ENCODE measurements around the gene DTD1.

The DTD1 gene

GRCh38 chr20:18662279-18663040, 74.6 kb downstream of the DTD1 start:
- no peaks in the 10 kb centered on the region for H3K36me3 ChIP-seq (ENCODE audit: control insufficient read depth, insufficient read depth, low read length)
- H3K27ac ChIP-seq (ENCODE audit: low read length), result no peak overlapping the region
- no CpG with 5 or more reads among the region's 6 CpGs for WGBS (ENCODE audit: insufficient coverage, insufficient read length)
- H3K4me3 ChIP-seq (ENCODE audit: low read length), result no peak overlapping the region
- no peaks in the 10 kb centered on the region for H3K9me3 ChIP-seq (ENCODE audit: control insufficient read depth, insufficient read depth, low read length)
- no peaks in the 10 kb centered on the region for H3K27me3 ChIP-seq (ENCODE audit: control insufficient read depth, insufficient read depth, low read length)
- no peaks in the 10 kb centered on the region for H3K4me1 ChIP-seq (ENCODE audit: control insufficient read depth, insufficient read depth, low read length)
- DNase-seq (ENCODE audit: low read depth, low spot score), result no peak

GRCh38 chr20:18663932-18664331, 76.1 kb downstream of the DTD1 start:
- no peaks in the 10 kb centered on the region for H3K4me1 ChIP-seq (ENCODE audit: control insufficient read depth, insufficient read depth, low read length)
- no peaks in the 10 kb centered on the region for H3K27me3 ChIP-seq (ENCODE audit: control insufficient read depth, insufficient read depth, low read length)
- H3K36me3 ChIP-seq (ENCODE audit: control insufficient read depth, insufficient read depth, low read length), result no peaks in the 10 kb centered on the region
- no peak for DNase-seq (ENCODE audit: low read depth, low spot score)
- WGBS (ENCODE audit: insufficient coverage, insufficient read length), result no CpG with 5 or more reads among the region's 2 CpGs
- H3K4me3 ChIP-seq (ENCODE audit: low read length), result no peak overlapping the region
- no peak overlapping the region for H3K27ac ChIP-seq (ENCODE audit: low read length)
- no peaks in the 10 kb centered on the region for H3K9me3 ChIP-seq (ENCODE audit: control insufficient read depth, insufficient read depth, low read length)

GRCh38 chr20:18665135-18665534, 77.3 kb downstream of the DTD1 start:
- no peak overlapping the region for H3K27ac ChIP-seq (ENCODE audit: low read length)
- WGBS (ENCODE audit: insufficient coverage, insufficient read length), result no CpG with 5 or more reads among the region's 2 CpGs
- no peak for DNase-seq (ENCODE audit: low read depth, low spot score)
- H3K9me3 ChIP-seq (ENCODE audit: control insufficient read depth, insufficient read depth, low read length), result no peaks in the 10 kb centered on the region
- H3K4me1 ChIP-seq (ENCODE audit: control insufficient read depth, insufficient read depth, low read length), result no peaks in the 10 kb centered on the region
- no peaks in the 10 kb centered on the region for H3K36me3 ChIP-seq (ENCODE audit: control insufficient read depth, insufficient read depth, low read length)
- no peaks in the 10 kb centered on the region for H3K27me3 ChIP-seq (ENCODE audit: control insufficient read depth, insufficient read depth, low read length)
- no peak overlapping the region for H3K4me3 ChIP-seq (ENCODE audit: low read length)

GRCh38 chr20:18666803-18667415, 79.1 kb downstream of the DTD1 start:
- Histone ChIP-seq H3K27me3 (ENCODE audit: control insufficient read depth, insufficient read depth, low read length) (no peaks in the 10 kb centered on the region), H3K36me3 (ENCODE audit: control insufficient read depth, insufficient read depth, low read length) (no peaks in the 10 kb centered on the region), H3K9me3 (ENCODE audit: control insufficient read depth, insufficient read depth, low read length) (no peaks in the 10 kb centered on the region), H3K4me1 (ENCODE audit: control insufficient read depth, insufficient read depth, low read length) (no peaks in the 10 kb centered on the region), H3K27ac (ENCODE audit: low read length) (no peak overlapping the region), H3K4me3 (ENCODE audit: low read length) (no peak overlapping the region)
- no peak for DNase-seq (ENCODE audit: low read depth, low spot score)
- WGBS (ENCODE audit: insufficient coverage, insufficient read length), result no CpG with 5 or more reads among the region's 9 CpGs

- H3K27me3 ChIP-seq (ENCODE audit: control insufficient read depth, insufficient read depth, low read length), result no peaks in the 10 kb centered on the region
- no peaks in the 10 kb centered on the region for H3K36me3 ChIP-seq (ENCODE audit: control insufficient read depth, insufficient read depth, low read length)
- WGBS (ENCODE audit: insufficient coverage, insufficient read length), result no CpG with 5 or more reads among the region's 15 CpGs
- H3K9me3 ChIP-seq (ENCODE audit: control insufficient read depth, insufficient read depth, low read length), result no peaks in the 10 kb centered on the region
- H3K4me3 ChIP-seq (ENCODE audit: low read length), result no peak overlapping the region
- H3K4me1 ChIP-seq (ENCODE audit: control insufficient read depth, insufficient read depth, low read length), result no peaks in the 10 kb centered on the region
- no peak for DNase-seq (ENCODE audit: low read depth, low spot score)
- no peak overlapping the region for H3K27ac ChIP-seq (ENCODE audit: low read length)
These were observed 81.6 kb downstream of the DTD1 start for GRCh38 chr20:18669241-18670019.

- no peak overlapping the region for H3K27ac ChIP-seq (ENCODE audit: low read length)
- no peaks in the 10 kb centered on the region for H3K4me1 ChIP-seq (ENCODE audit: control insufficient read depth, insufficient read depth, low read length)
- WGBS (ENCODE audit: insufficient coverage, insufficient read length), result no CpG with 5 or more reads among the region's 3 CpGs
- H3K9me3 ChIP-seq (ENCODE audit: control insufficient read depth, insufficient read depth, low read length), result no peaks in the 10 kb centered on the region
- no peak overlapping the region for H3K4me3 ChIP-seq (ENCODE audit: low read length)
- H3K27me3 ChIP-seq (ENCODE audit: control insufficient read depth, insufficient read depth, low read length), result no peaks in the 10 kb centered on the region
- H3K36me3 ChIP-seq (ENCODE audit: control insufficient read depth, insufficient read depth, low read length), result no peaks in the 10 kb centered on the region
- DNase-seq (ENCODE audit: low read depth, low spot score), result no peak
These were observed 83.4 kb downstream of the DTD1 start for GRCh38 chr20:18671203-18671710.

GRCh38 chr20:18672834-18673233, 85.0 kb downstream of the DTD1 start:
- no peak overlapping the region for H3K27ac ChIP-seq (ENCODE audit: low read length)

GRCh38 chr20:18676396-18676795, 88.5 kb downstream of the DTD1 start:
- no CpG with 5 or more reads among the region's 7 CpGs for WGBS (ENCODE audit: insufficient coverage, insufficient read length)
- no peak overlapping the region for H3K4me3 ChIP-seq (ENCODE audit: low read length)
- H3K36me3 ChIP-seq (ENCODE audit: control insufficient read depth, insufficient read depth, low read length), result no peaks in the 10 kb centered on the region
- no peak for DNase-seq (ENCODE audit: low read depth, low spot score)
- no peaks in the 10 kb centered on the region for H3K9me3 ChIP-seq (ENCODE audit: control insufficient read depth, insufficient read depth, low read length)
- no peaks in the 10 kb centered on the region for H3K27me3 ChIP-seq (ENCODE audit: control insufficient read depth, insufficient read depth, low read length)
- peaks cover 2% of the 10 kb centered on the region; the same call in 1 of the 2 replicates for H3K4me1 ChIP-seq (ENCODE audit: control insufficient read depth, insufficient read depth, low read length)
- H3K27ac ChIP-seq (ENCODE audit: low read length), result no peak overlapping the region

More at GRCh38 chr20:18672834-18673233, 85.0 kb downstream of the DTD1 start:
- Histone ChIP-seq H3K36me3 (ENCODE audit: control insufficient read depth, insufficient read depth, low read length) (no peaks in the 10 kb centered on the region), H3K4me1 (ENCODE audit: control insufficient read depth, insufficient read depth, low read length) (no peaks in the 10 kb centered on the region), H3K9me3 (ENCODE audit: control insufficient read depth, insufficient read depth, low read length) (no peaks in the 10 kb centered on the region), H3K4me3 (ENCODE audit: low read length) (no peak overlapping the region), H3K27me3 (ENCODE audit: control insufficient read depth, insufficient read depth, low read length) (no peaks in the 10 kb centered on the region)
- no CpG with 5 or more reads among the region's 9 CpGs for WGBS (ENCODE audit: insufficient coverage, insufficient read length)
- DNase-seq (ENCODE audit: low read depth, low spot score), result no peak

GRCh38 chr20:18677126-18677525, 89.3 kb downstream of the DTD1 start:
- no peak overlapping the region for H3K27ac ChIP-seq (ENCODE audit: low read length)
- H3K27me3 ChIP-seq (ENCODE audit: control insufficient read depth, insufficient read depth, low read length), result no peaks in the 10 kb centered on the region
- no peaks in the 10 kb centered on the region for H3K36me3 ChIP-seq (ENCODE audit: control insufficient read depth, insufficient read depth, low read length)
- no peak overlapping the region for H3K4me3 ChIP-seq (ENCODE audit: low read length)
- H3K4me1 ChIP-seq (ENCODE audit: control insufficient read depth, insufficient read depth, low read length), result peaks cover 2% of the 10 kb centered on the region; the same call in 1 of the 2 replicates
- WGBS (ENCODE audit: insufficient coverage, insufficient read length), result no CpG with 5 or more reads among the region's 4 CpGs
- DNase-seq (ENCODE audit: low read depth, low spot score), result no peak
- H3K9me3 ChIP-seq (ENCODE audit: control insufficient read depth, insufficient read depth, low read length), result no peaks in the 10 kb centered on the region

Data from iPS DF 6.9 (cell line).